Effector memory CD8-positive, alpha-beta T cell (primary cell): Measurements from ENCODE around the gene RBM6.
"Not testable (repeated sequence)": the region's sequence is repeated elsewhere in the genome, so short reads cannot be mapped to it uniquely, and the experiment has no call there.

ENCODE experiments used
- ATAC-seq: fragments of 150-1000 bp; cut with Tn5 transposase; replicated peaks from 2 replicates; pipeline ENCODE4 v1.10.0; 2021; ENCODE audit warnings: mild to moderate bottlenecking, moderate library complexity
- DNase-seq, 3 experiments: peaks; one replicate each; pipeline ENCODE4 v3.0.0; 2021
- H3K27ac Mint-ChIP-seq, 2 donors: one replicate each; pipeline ENCODE4 v1.8.0; 2022; ENCODE audit warnings: mild to moderate bottlenecking in 2 of 2, mixed read lengths in 2 of 2, moderate library complexity in 2 of 2
- H3K27me3 Mint-ChIP-seq, 2 donors: one replicate each; pipeline ENCODE4 v1.8.0; 2022; ENCODE audit warnings: mixed read lengths in 2 of 2
- H3K36me3 Mint-ChIP-seq: one replicate; pipeline ENCODE4 v1.8.0; 2022; ENCODE audit warnings: mild to moderate bottlenecking, moderate library complexity, mixed read lengths; ENCODE audit not compliant: insufficient read depth
- H3K4me1 Mint-ChIP-seq, 2 donors: one replicate each; pipeline ENCODE4 v1.8.0; 2022; ENCODE audit warnings: low read depth in 2 of 2, mixed read lengths in 2 of 2
- H3K4me3 Mint-ChIP-seq, 2 donors: one replicate each; pipeline ENCODE4 v1.8.0; 2022; ENCODE audit warnings: mild to moderate bottlenecking in 2 of 2, mixed read lengths in 2 of 2, moderate library complexity in 2 of 2
- H3K9me3 Mint-ChIP-seq, 2 donors: one replicate each; pipeline ENCODE4 v1.8.0; 2022; ENCODE audit warnings: mixed read lengths in 2 of 2
- total RNA-seq, 9 experiments: gene quantifications; one replicate each; lab custom pipeline; 2026; lab: John Stamatoyannopoulos, UW

The RBM6 gene
- 146 to 296 (median 194) reads per million in 9 experiments for total RNA-seq

DNA sequence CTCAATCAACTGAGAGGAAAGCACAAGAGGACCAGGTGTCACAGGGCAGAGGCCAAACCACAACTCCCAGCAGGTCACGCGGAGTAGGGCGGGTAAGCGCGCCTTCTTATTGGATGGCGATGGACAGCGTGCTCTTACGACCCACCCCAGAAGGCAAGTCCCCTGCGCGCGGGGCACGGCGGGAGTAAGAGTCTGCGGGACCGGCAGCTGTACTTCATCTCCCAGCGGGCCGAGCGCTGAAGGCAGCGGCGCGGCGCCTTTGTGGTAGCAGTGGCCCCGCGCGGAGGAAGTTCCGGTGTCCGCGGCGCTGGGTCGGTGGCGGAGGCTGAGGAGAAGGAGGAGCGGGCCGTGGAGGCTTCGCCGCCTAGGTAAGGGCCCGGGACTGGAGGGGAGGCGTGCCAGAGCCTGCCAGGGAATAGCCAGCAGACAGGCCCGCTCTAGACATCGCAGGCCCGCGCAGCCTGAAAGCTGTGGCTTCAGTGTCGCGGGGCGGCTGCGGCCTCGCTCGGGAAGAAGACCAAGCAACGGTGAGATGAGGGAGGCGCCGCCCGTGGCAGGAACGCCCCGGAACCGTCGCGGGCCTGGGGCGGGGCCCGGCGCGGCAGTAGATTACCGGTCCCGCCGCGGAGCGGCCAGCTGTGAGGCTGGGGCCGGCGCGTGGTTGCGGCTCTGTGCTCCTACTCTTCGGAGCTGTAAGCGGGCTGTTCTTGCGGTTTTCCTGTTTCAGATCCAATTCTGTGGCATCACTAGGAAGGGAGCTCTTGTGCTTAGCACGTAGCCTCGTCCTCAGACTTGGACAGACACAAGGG is at the start of gene RBM6:
TSS of gene RBM6 (plus strand) at position 293 of the 809 bp plus-strand sequence. CDS start 22,492 bp downstream, outside the sequence.
- peak within 1 kb of the TSS; percentile 98 to 99 for H3K4me3 Mint-ChIP-seq
- no peaks in the 10 kb centered on the region for H3K9me3 Mint-ChIP-seq
- H3K4me1 Mint-ChIP-seq = peaks cover 12 to 28% of the 10 kb centered on the region in 2 donors
- ATAC-seq (peak; percentile 95), DNase-seq (peak; percentile 87 to 90 (median 89))
- peak within 1 kb of the TSS; percentile 97 to 100 for H3K27ac Mint-ChIP-seq
- no peaks in the 10 kb centered on the region for H3K27me3 Mint-ChIP-seq
- H3K36me3 Mint-ChIP-seq = peaks cover 30% of the 10 kb centered on the region

DNA sequence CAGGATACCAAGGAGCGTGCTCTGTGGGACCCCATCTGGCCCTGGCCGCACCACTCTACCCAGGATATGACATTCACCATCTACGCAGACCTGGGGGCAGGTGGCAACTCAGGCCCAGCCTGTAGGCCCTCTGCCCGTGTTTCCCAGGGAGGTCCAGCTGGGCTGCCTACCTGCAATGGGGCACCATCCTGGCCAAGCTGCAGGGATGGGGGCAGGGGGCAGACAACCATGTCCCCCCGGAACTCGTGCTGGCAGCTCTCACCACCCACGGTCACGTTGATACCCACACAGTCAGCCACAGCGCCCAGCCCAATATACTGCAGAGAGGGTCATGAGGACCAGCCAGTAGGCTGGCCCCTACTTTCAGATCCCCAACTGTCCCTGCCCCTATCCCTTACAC is 44.2 kb upstream of the RBM6 start:
- ATAC-seq (no peak), DNase-seq (no peak)
- H3K27me3 Mint-ChIP-seq = no peaks in the 10 kb centered on the region
- H3K9me3 Mint-ChIP-seq = no peaks in the 10 kb centered on the region
- no peaks in the 10 kb centered on the region for H3K36me3 Mint-ChIP-seq
- H3K27ac Mint-ChIP-seq = no peak overlapping the region
- no peak overlapping the region for H3K4me3 Mint-ChIP-seq
- no peaks in the 10 kb centered on the region for H3K4me1 Mint-ChIP-seq

- Mint-ChIP-seq H3K27ac (no peak overlapping the region), H3K27me3 (no peaks in the 10 kb centered on the region), H3K4me1 (no peaks in the 10 kb centered on the region), H3K9me3 (no peaks in the 10 kb centered on the region), H3K4me3 (no peak overlapping the region), H3K36me3 (no peaks in the 10 kb centered on the region)
- ATAC-seq (no peak), DNase-seq (no peak)
These were observed 43.6 kb upstream of the RBM6 start for GRCh38 chr3:49896345-49896744.

DNA sequence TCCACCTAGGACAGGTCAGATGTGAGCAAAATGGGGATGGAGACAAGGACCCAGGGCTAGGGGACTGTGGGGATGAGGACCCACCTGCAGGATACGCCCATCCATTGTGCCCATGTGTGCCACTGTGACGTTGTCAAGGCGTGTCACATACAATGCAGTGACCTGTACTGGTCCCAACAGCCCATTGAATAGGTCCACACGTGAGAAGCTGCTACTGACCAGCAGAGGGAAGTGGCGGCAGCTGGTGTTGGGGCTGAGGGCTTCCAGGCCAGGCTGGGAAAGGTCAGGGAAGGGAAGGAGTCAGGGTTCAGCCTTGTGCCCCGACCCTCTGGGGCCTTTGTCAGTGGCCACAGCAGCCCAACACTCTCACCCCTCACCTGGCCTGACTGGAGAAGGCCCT is 41.0 kb upstream of the RBM6 start:
- H3K27ac Mint-ChIP-seq = no peak overlapping the region
- H3K36me3 Mint-ChIP-seq = no peaks in the 10 kb centered on the region
- H3K4me1 Mint-ChIP-seq = peaks cover 3% of the 10 kb centered on the region in 2 donors
- no peak for DNase-seq
- H3K4me3 Mint-ChIP-seq = no peak overlapping the region
- no peaks in the 10 kb centered on the region for H3K27me3 Mint-ChIP-seq
- no peak for ATAC-seq
- H3K9me3 Mint-ChIP-seq = no peaks in the 10 kb centered on the region

- H3K36me3 Mint-ChIP-seq = no peaks in the 10 kb centered on the region
These were observed 40.1 kb upstream of the RBM6 start for GRCh38 chr3:49899815-49900214.

GRCh38 chr3:49900491-49901153 is 39.3 kb upstream of the RBM6 start:
- H3K4me3 Mint-ChIP-seq = no peak overlapping the region
- H3K9me3 Mint-ChIP-seq = no peaks in the 10 kb centered on the region
- no peaks in the 10 kb centered on the region for H3K36me3 Mint-ChIP-seq
- ATAC-seq (no peak), DNase-seq (no peak)
- no peak overlapping the region for H3K27ac Mint-ChIP-seq
- H3K27me3 Mint-ChIP-seq = no peaks in the 10 kb centered on the region
- H3K4me1 Mint-ChIP-seq = peaks cover 4 to 8% of the 10 kb centered on the region in 2 donors

More at GRCh38 chr3:49899815-49900214, 40.1 kb upstream of the RBM6 start:
- Mint-ChIP-seq H3K27me3 (no peaks in the 10 kb centered on the region), H3K9me3 (no peaks in the 10 kb centered on the region), H3K27ac (no peak overlapping the region), H3K4me1 (peaks cover 4 to 7% of the 10 kb centered on the region in 2 donors), H3K4me3 (no peak overlapping the region)
- ATAC-seq (no peak), DNase-seq (no peak)

DNA sequence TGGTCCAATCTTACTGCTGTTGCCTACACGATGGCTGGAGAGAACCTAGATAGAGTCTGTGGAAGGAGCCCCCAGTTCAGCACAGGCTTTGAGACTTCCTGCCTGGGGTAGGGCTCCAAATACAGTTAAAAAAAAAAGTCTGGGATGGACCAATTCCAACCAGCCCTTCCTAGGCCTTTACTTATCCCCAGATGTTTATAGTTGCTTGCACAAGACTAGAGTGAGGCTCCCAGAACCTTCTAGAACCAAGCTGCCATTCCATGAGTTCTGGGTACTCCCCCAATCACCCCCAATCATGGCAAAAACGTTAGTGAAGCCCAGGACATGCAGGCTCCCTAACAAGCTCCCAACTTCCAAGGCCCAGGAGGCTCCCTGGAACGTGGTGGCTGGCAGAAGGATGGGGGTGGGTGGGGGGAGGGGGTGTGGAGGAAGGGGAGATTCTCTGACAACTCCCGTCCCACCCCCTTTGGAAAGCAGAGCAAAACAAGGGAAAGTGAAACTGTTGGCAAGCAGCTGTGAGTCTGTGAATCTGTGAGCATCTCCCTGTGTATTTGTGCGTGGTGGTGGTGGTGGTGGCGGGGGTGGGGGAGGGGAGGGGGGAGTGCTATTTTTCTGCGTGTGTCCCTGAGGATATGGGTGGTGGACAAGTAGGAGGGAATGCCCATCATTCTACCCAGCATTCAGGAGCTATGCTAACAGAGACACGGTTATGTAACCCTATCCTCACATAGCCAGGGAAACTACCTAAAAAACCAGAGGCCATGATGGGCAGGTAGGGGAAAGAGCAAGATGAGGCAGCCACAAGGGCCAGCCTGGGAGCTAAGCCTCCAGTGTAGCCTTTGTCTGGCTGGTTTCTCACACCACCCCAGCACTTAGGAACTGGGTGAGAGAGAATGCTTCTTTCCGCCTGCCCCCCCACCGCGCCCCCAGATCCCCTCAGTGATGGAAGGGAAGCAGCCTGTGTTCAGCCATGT is 38.3 kb upstream of the RBM6 start:
- H3K4me3 Mint-ChIP-seq = no peak overlapping the region

GRCh38 chr3:49902511-49903345 is 37.2 kb upstream of the RBM6 start:
- ATAC-seq (no peak), DNase-seq (no peak)
- Mint-ChIP-seq H3K4me1 (peaks cover 12 to 18% of the 10 kb centered on the region in 2 donors), H3K4me3 (no peak overlapping the region), H3K9me3 (no peaks in the 10 kb centered on the region), H3K27me3 (no peaks in the 10 kb centered on the region), H3K27ac (no peak overlapping the region), H3K36me3 (no peaks in the 10 kb centered on the region)

More for the DNA sequence above, 38.3 kb upstream of the RBM6 start:
- ATAC-seq (no peak), DNase-seq (no peak)
- Mint-ChIP-seq H3K27me3 (no peaks in the 10 kb centered on the region), H3K27ac (no peak overlapping the region), H3K4me1 (peaks cover 12 to 14% of the 10 kb centered on the region in 2 donors), H3K36me3 (no peaks in the 10 kb centered on the region), H3K9me3 (no peaks in the 10 kb centered on the region)

DNA sequence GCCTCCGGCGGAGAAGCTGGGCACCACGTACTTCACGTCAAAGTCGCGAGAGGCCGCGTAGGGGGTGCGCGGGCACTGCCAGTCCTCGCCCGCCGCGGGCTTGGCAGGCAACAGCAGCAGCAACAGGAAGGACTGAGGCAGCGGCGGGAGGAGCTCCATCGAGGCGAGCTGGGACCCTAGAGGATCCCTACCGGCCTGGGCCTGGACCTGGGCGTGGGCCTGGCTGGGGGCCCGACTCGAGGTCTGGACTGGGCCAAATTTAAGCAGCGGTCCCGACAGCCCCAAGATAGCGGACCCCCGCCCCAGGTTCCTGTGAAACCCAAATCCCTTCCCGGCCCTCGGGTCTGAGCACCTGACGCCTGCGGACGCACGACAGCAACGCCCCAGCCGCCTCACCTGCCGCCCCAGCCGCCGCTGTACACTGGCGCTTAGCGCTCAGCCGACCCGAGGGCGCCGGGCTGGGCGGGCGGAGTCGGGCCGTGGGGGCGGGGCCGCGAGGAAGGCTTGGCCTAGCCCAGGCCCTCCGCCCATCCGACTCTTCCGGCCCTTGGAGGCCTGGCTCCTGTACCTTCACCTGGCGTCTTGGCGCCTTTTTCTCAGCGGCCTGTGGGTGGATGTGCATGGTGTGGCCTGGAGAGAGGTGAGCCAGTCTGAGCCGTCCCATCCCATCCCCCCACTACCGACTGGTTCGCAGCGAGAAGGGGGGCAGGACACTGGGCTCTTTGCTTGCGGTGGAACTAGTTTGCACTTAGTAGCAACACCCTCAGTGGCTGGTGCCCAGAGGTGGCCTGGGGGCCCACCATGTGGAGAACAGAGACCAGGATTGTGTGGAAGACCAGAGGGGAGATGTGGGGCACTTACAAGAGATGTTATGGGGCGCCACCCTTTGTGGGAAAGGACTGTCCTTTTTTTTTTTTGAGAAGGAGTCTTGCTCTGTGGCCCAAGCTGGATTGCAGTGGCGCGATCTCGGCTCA is 36.2 kb upstream of the RBM6 start, which contains the start of gene MST1R:
TSS of gene MST1R (minus strand) at position 423 of the 974 bp plus-strand sequence. CDS start at position 159, 264 bp downstream.
- ATAC-seq (peak; percentile 98), DNase-seq (peak; percentile 78 to 83 (median 82))
- Mint-ChIP-seq H3K4me1 (peaks cover 12 to 18% of the 10 kb centered on the region in 2 donors), H3K4me3 (peak within 1 kb of the TSS; percentile 83 to 84), H3K36me3 (no peaks in the 10 kb centered on the region), H3K27ac (peak within 1 kb of the TSS; percentile 52 to 83), H3K27me3 (no peaks in the 10 kb centered on the region), H3K9me3 (no peaks in the 10 kb centered on the region)

DNA sequence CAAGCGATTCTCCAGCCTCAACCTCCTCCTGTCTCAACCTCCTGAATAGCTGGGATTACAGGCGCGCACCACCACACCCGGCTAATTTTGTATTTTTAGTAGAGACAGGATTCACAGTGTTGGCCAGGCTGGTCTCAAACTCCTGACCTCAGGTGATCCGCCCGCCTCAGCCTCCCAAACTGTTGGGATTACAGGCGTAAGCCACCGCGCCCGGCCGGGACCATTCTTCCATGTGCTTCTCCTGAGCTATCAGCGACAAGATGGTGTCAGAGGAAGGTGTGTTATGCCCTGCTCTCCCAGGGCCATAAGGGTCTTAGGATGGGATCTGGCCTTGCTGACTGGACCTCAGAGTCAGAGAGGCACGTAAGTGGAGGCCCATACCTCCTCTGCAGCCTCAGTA is 35.5 kb upstream of the RBM6 start:
- peaks cover 12 to 18% of the 10 kb centered on the region in 2 donors for H3K4me1 Mint-ChIP-seq
- H3K4me3 Mint-ChIP-seq = peak overlapping the region; percentile 83 to 84
- H3K9me3 Mint-ChIP-seq, H3K27ac Mint-ChIP-seq, H3K27me3 Mint-ChIP-seq, H3K36me3 Mint-ChIP-seq, ATAC-seq, DNase-seq: not testable (repeated sequence)

DNA sequence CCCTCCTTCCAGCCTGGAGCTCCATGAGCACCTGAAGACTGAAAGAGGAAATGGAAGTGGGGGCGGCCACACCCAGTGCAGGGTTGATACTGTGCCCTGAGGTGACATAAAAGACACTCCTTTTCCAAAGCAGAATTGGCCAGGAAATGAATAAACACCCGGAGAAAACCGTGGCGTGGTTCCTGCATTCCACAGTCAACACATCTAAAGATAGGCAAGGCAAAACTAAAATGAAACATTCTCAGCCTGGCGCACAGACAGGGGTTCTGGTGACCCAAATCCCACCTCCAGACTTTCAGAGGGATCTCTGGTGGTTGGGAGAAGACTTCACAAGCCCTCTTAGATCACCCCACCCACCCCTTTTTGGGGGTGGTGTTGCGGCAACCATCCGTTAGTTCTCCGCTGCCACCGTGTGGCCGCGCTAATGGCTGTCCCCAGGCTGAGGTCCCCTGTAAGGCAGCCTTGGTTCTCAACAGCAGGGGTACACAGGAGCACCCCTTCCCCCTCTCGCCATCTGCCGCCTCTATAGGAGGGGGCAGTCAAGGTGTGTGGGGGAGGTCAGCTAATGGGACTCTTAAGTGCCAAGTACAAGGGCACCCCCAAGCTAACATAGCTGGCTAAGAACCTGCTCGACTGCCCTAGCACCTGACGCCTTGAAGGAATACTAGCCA is 33.7 kb upstream of the RBM6 start:
- peak; percentile 9 to 23 (median 21) for DNase-seq

More for the DNA sequence above, 33.7 kb upstream of the RBM6 start:
- ATAC-seq = peak; percentile 16
- Mint-ChIP-seq H3K27ac (peak overlapping the region; percentile 79 to 84), H3K36me3 (peaks cover 2% of the 10 kb centered on the region), H3K4me1 (peaks cover 12 to 18% of the 10 kb centered on the region in 2 donors), H3K4me3 (peak overlapping the region; percentile 12 to 53), H3K9me3 (no peaks in the 10 kb centered on the region), H3K27me3 (no peaks in the 10 kb centered on the region)
